Fibroblast of the aortic adventitia (primary cell): ENCODE data around the gene CNTFR. TPM values are rescaled to one million over a fixed set of nuclear protein-coding genes. Genes with fewer than 3 reads are reported as not detected.
A peak's percentile ranks its signal among the peaks of the same experiment; 100 is the strongest.

Experiments
- DNase-seq: peaks from one replicate; pipeline ENCODE4 v3.0.0-alpha.2; 2010; ENCODE audit warnings: low read depth
- H3K4me3 ChIP-seq: 2 replicates; pipeline ENCODE4 v1.5.1; 2011; ENCODE audit warnings: low read depth, mild to moderate bottlenecking, control low read depth, low read length, moderate library complexity
- total RNA-seq: library from RNA; depleted of rRNA; stranded (reverse); fragments of >200 nt; gene quantifications from 2 replicates; pipeline ENCODE4 v1.2.3, GENCODE V29; 2012; ENCODE audit warnings: low replicate concordance
- TF ChIP-seq, protein P1 (sequence below): IDR thresholded peaks from 2 replicates; pipeline ENCODE4 v1.5.1; 2011; ENCODE audit warnings: mild to moderate bottlenecking, low read length, control low read depth, inconsistent platforms; ENCODE audit not compliant: insufficient read depth

CNTFR gene
- total RNA-seq, 1 donor = not detected

GRCh38 chr9:34606190-34606589 lies 16.7 kb upstream of the CNTFR start:
- TF ChIP-seq, protein P1, sequence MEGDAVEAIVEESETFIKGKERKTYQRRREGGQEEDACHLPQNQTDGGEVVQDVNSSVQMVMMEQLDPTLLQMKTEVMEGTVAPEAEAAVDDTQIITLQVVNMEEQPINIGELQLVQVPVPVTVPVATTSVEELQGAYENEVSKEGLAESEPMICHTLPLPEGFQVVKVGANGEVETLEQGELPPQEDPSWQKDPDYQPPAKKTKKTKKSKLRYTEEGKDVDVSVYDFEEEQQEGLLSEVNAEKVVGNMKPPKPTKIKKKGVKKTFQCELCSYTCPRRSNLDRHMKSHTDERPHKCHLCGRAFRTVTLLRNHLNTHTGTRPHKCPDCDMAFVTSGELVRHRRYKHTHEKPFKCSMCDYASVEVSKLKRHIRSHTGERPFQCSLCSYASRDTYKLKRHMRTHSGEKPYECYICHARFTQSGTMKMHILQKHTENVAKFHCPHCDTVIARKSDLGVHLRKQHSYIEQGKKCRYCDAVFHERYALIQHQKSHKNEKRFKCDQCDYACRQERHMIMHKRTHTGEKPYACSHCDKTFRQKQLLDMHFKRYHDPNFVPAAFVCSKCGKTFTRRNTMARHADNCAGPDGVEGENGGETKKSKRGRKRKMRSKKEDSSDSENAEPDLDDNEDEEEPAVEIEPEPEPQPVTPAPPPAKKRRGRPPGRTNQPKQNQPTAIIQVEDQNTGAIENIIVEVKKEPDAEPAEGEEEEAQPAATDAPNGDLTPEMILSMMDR = no peak
- no peak for DNase-seq

GRCh38 chr9:34603610-34604231 lies 14.2 kb upstream of the CNTFR start:
- no peak overlapping the region for H3K4me3 ChIP-seq
- DNase-seq = peak; percentile 76
- TF ChIP-seq, protein P1 = peak; percentile 93

More at GRCh38 chr9:34606190-34606589, 16.7 kb upstream of the CNTFR start:
- H3K4me3 ChIP-seq = no peak overlapping the region

- no peak for DNase-seq
- TF ChIP-seq, protein P1 = no peak
- no peak overlapping the region for H3K4me3 ChIP-seq
Measured at GRCh38 chr9:34601937-34602573, 12.5 kb upstream of the CNTFR start.

GRCh38 chr9:34600908-34601307 lies 11.4 kb upstream of the CNTFR start:
- no peak overlapping the region for H3K4me3 ChIP-seq
- TF ChIP-seq, protein P1 = no peak
- no peak for DNase-seq

DNA sequence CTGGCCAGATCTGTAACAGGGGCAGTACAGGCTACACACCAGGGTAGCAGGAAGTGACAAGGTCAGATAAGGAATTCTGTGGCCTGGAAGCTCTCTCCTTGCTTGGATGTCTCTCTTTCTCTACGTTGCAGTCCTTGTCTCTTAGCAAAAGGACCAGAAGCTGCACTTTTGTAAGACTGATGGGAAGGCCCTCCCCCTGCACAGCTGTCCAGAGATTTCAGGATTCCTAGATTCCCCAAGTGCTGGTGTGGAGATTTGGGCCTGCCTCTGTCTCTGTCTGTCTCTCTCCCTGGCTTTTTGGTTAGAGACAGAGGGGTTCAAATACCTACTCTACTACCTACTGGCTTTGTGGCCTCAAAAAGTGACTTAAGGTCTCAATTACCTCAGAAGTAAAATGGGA lies 10.0 kb upstream of the CNTFR start:
- DNase-seq = no peak
- TF ChIP-seq, protein P1 = no peak

DNA sequence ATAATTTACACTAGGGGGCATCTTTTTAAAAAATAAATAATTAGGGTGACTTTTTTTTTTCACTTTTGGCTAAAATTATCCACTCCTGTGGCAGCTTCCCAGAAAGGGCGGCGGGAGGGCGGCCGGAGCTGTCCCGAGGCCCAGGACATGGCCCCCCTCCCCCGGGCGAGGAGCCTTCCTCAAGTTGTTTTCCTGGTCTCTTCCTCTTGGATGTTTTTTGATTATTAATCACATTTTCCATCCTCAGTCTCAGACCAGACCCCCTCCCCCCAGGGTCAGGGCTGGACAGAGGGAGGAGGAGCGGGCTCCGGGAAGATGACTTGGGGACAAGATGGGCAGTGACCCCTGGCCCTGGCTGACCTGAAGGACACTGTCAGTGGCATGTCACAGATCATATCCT lies 4.7 kb upstream of the CNTFR start:
- TF ChIP-seq, protein P1 = no peak
- DNase-seq = no peak
- no peak overlapping the region for H3K4me3 ChIP-seq

More for the DNA sequence above, 10.0 kb upstream of the CNTFR start:
- no peak overlapping the region for H3K4me3 ChIP-seq
